ENCODE results near the gene ULBP2.

- TF ChIP-seq CTCF (IDR thresholded peaks at IDR 0.05) (no peak), POLR2A (IDR thresholded peaks at IDR 0.05) (no peak)
These were observed 35.4 kb upstream of the ULBP2 start for GRCh38 chr6:149906405-149906804.
